Stimulated activated naive CD8-positive, alpha-beta T cell treated with anti-CD3 and anti-CD28 coated beads, Interleukin-15, amount 100 ng/mL, for 72 hours (primary cell): ENCODE results near the gene TMC5.

ENCODE experiments used
- ATAC-seq: fragments of 150-1000 bp; cut with Tn5 transposase; 2 replicates; pipeline ENCODE4 v1.10.0; 2021; ENCODE audit warnings: mild to moderate bottlenecking, moderate library complexity
- DNase-seq, 2 donors: peaks; one replicate each; pipeline ENCODE4 v3.0.0; 2021 to 2022
- H3K27ac Mint-ChIP-seq, 2 donors: one replicate each; pipeline ENCODE4 v1.8.0; 2022; ENCODE audit warnings: mild to moderate bottlenecking in 2 of 2, mixed read lengths in 2 of 2, moderate library complexity in 2 of 2
- H3K27me3 Mint-ChIP-seq: one replicate; pipeline ENCODE4 v1.8.0; 2022; ENCODE audit warnings: mixed read lengths
- H3K4me1 Mint-ChIP-seq: one replicate; pipeline ENCODE4 v1.8.0; 2022; ENCODE audit warnings: mild to moderate bottlenecking, mixed read lengths
- H3K4me3 Mint-ChIP-seq, 2 donors: one replicate each; pipeline ENCODE4 v1.8.0; 2022; ENCODE audit warnings: mild to moderate bottlenecking in 2 of 2, mixed read lengths in 2 of 2, moderate library complexity in 1 of 2
- H3K9me3 Mint-ChIP-seq, 2 donors: one replicate each; pipeline ENCODE4 v1.8.0; 2022; ENCODE audit warnings: mixed read lengths in 2 of 2

TMC5 gene

GRCh38 chr16:19503461-19504075, 85.9 kb downstream of the TMC5 start:
- DNase-seq (no peak), ATAC-seq (no peak)
- Mint-ChIP-seq H3K4me3 (no peak overlapping the region), H3K27ac (no peak overlapping the region), H3K9me3 (no peaks in the 10 kb centered on the region), H3K4me1 (no peaks in the 10 kb centered on the region), H3K27me3 (no peaks in the 10 kb centered on the region)

GRCh38 chr16:19505600-19506303, 88.1 kb downstream of the TMC5 start:
- Mint-ChIP-seq H3K27ac (peak overlapping the region in 1 of 2 donors; percentile 39), H3K4me1 (no peaks in the 10 kb centered on the region), H3K4me3 (no peak overlapping the region), H3K27me3 (no peaks in the 10 kb centered on the region), H3K9me3 (no peaks in the 10 kb centered on the region)
- DNase-seq: no peak
- ATAC-seq: no peak

GRCh38 chr16:19506965-19507364, 89.3 kb downstream of the TMC5 start:
- peak overlapping the region in 1 of 2 donors; percentile 80 for H3K27ac Mint-ChIP-seq
- H3K27me3 Mint-ChIP-seq: no peaks in the 10 kb centered on the region
- no peak for ATAC-seq
- H3K4me1 Mint-ChIP-seq: no peaks in the 10 kb centered on the region
- DNase-seq: no peak
- H3K9me3 Mint-ChIP-seq: no peaks in the 10 kb centered on the region
- H3K4me3 Mint-ChIP-seq: no peak overlapping the region

GRCh38 chr16:19507867-19508266, 90.2 kb downstream of the TMC5 start:
- Mint-ChIP-seq H3K27ac (no peak overlapping the region), H3K4me3 (no peak overlapping the region), H3K27me3 (no peaks in the 10 kb centered on the region), H3K9me3 (no peaks in the 10 kb centered on the region), H3K4me1 (no peaks in the 10 kb centered on the region)
- ATAC-seq (no peak), DNase-seq (no peak)

GRCh38 chr16:19512297-19512696, 94.6 kb downstream of the TMC5 start:
- DNase-seq: no peak
- no peak overlapping the region for H3K4me3 Mint-ChIP-seq
- H3K27ac Mint-ChIP-seq: no peak overlapping the region
- no peaks in the 10 kb centered on the region for H3K27me3 Mint-ChIP-seq
- no peak for ATAC-seq
- H3K9me3 Mint-ChIP-seq: no peaks in the 10 kb centered on the region
- H3K4me1 Mint-ChIP-seq: peaks cover 13% of the 10 kb centered on the region

GRCh38 chr16:19513377-19514053, 95.8 kb downstream of the TMC5 start:
- Mint-ChIP-seq H3K27me3 (no peaks in the 10 kb centered on the region), H3K4me1 (peaks cover 22% of the 10 kb centered on the region), H3K27ac (no peak overlapping the region), H3K4me3 (no peak overlapping the region), H3K9me3 (no peaks in the 10 kb centered on the region)
- ATAC-seq: no peak
- no peak for DNase-seq

- no peak overlapping the region for H3K27ac Mint-ChIP-seq
- DNase-seq (no peak), ATAC-seq (no peak)
- no peaks in the 10 kb centered on the region for H3K27me3 Mint-ChIP-seq
- H3K9me3 Mint-ChIP-seq: no peaks in the 10 kb centered on the region
- peaks cover 38% of the 10 kb centered on the region for H3K4me1 Mint-ChIP-seq
- H3K4me3 Mint-ChIP-seq: no peak overlapping the region
These were observed 98.1 kb downstream of the TMC5 start for GRCh38 chr16:19515757-19516156.

- H3K27ac Mint-ChIP-seq: peak overlapping the region in 1 of 2 donors; percentile 55
- H3K4me3 Mint-ChIP-seq: no peak overlapping the region
- no peaks in the 10 kb centered on the region for H3K9me3 Mint-ChIP-seq
- no peaks in the 10 kb centered on the region for H3K27me3 Mint-ChIP-seq
- peaks cover 45% of the 10 kb centered on the region for H3K4me1 Mint-ChIP-seq
- DNase-seq: no peak
- ATAC-seq: peak; percentile 29
These were observed 99.9 kb downstream of the TMC5 start for GRCh38 chr16:19517424-19518089.

- Mint-ChIP-seq H3K4me3 (no peak overlapping the region), H3K4me1 (peaks cover 47% of the 10 kb centered on the region), H3K27ac (no peak overlapping the region), H3K9me3 (no peaks in the 10 kb centered on the region), H3K27me3 (no peaks in the 10 kb centered on the region)
- ATAC-seq (no peak), DNase-seq (no peak)
These were observed 100.7 kb downstream of the TMC5 start for GRCh38 chr16:19518388-19518787.

- Mint-ChIP-seq H3K4me3 (peak overlapping the region; percentile 92 to 93), H3K9me3 (no peaks in the 10 kb centered on the region), H3K27me3 (no peaks in the 10 kb centered on the region), H3K4me1 (peaks cover 54% of the 10 kb centered on the region), H3K27ac (peak overlapping the region; percentile 92 to 96)
- DNase-seq (no peak), ATAC-seq (no peak)
These were observed 103.2 kb downstream of the TMC5 start for GRCh38 chr16:19520861-19521331.

GRCh38 chr16:19521471-19522396, 104.1 kb downstream of the TMC5 start, which contains the start of gene GDE1:
Gene GDE1, minus strand, starts transcription at chr16:19522098. Its CDS starts 134 bp downstream, at chr16:19521964.
- peak within 1 kb of the TSS; percentile 92 to 93 for H3K4me3 Mint-ChIP-seq
- H3K27me3 Mint-ChIP-seq: no peaks in the 10 kb centered on the region
- ATAC-seq (peak; percentile 84), DNase-seq (peak; percentile 91 to 93)
- peak within 1 kb of the TSS; percentile 92 to 96 for H3K27ac Mint-ChIP-seq
- H3K4me1 Mint-ChIP-seq: peaks cover 54% of the 10 kb centered on the region
- H3K9me3 Mint-ChIP-seq: no peaks in the 10 kb centered on the region

GRCh38 chr16:19522397-19522732, 104.7 kb downstream of the TMC5 start:
- Mint-ChIP-seq H3K9me3 (no peaks in the 10 kb centered on the region), H3K27ac (peak overlapping the region in 1 of 2 donors; percentile 96), H3K4me3 (peak overlapping the region; percentile 92 to 93), H3K4me1 (peaks cover 52% of the 10 kb centered on the region), H3K27me3 (no peaks in the 10 kb centered on the region)
- ATAC-seq (no peak), DNase-seq (no peak)

- no peaks in the 10 kb centered on the region for H3K9me3 Mint-ChIP-seq
- no peak overlapping the region for H3K27ac Mint-ChIP-seq
- peaks cover 48% of the 10 kb centered on the region for H3K4me1 Mint-ChIP-seq
- DNase-seq: no peak
- H3K27me3 Mint-ChIP-seq: no peaks in the 10 kb centered on the region
- ATAC-seq: no peak
- H3K4me3 Mint-ChIP-seq: no peak overlapping the region
These were observed 105.1 kb downstream of the TMC5 start for GRCh38 chr16:19522760-19523159.

- H3K27me3 Mint-ChIP-seq: no peaks in the 10 kb centered on the region
- H3K4me1 Mint-ChIP-seq: peaks cover 47% of the 10 kb centered on the region
- H3K27ac Mint-ChIP-seq: no peak overlapping the region
- no peak for DNase-seq
- no peak for ATAC-seq
- no peak overlapping the region for H3K4me3 Mint-ChIP-seq
- no peaks in the 10 kb centered on the region for H3K9me3 Mint-ChIP-seq
These were observed 105.5 kb downstream of the TMC5 start for GRCh38 chr16:19523184-19523558.
